ENCODE data around the gene ZNF407.
A peak's percentile ranks its signal among the peaks of the same experiment; 100 is the strongest.
"Not testable (repeated sequence)": the region's sequence is repeated elsewhere in the genome, so short reads cannot be mapped to it uniquely, and the experiment has no call there.

ZNF407 gene

DNA sequence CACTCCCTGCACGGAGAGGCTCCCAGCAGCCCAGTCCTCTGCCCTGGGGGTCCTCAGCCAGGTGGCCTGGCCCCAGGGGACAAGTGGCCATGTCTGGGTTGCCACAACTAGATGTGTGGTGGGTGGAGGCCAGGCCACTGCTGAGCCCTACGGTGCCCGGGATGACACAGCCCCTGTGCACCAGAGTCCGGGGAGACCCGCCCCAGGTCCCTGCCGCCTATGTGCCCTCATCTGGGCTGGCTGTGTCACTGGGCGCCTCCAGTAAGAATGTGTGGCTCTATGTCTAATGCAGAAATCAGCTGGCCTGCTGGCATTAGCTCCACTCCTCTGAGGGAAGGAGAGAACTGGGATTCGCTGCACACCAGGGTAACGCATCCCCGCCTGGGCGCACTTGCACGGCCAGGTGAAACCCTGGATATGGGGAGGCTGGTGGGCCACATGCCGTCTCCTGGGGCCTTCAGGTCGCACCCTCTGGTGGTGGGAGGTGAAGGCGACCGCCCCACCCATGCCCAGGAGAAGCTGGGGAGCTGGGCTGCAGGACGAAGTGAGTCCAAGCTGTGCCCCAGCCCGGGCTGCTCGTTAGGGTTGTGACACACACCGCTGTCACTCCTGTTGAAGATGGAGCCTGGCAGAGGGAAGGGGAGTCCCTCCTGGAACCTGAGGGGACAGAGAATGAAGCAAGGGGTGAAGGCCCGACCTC lies 475.2 kb downstream of the ZNF407 start:
- DNase-seq (ENCODE audit: low spot score), result no peak

DNA sequence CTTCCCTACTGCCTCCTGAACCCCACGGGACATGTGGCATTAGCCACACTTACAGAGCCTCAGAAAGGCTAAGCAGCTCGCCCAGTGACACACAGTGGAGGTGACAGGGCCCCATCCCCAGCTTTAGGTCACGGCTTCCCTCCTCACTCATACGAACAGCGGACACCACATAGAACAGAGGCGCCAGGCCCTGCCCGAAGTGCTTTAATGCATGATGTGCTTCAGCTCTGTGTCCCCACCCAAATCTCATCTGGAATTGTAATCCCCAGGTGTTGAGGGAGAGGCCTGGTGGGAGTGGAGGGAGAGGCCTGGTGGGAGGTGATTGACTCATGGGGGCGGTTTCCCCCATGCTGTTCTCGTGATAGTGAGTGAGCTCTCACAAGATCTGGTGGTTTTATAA lies 476.0 kb downstream of the ZNF407 start:
- no peak for DNase-seq (ENCODE audit: low spot score)

DNA sequence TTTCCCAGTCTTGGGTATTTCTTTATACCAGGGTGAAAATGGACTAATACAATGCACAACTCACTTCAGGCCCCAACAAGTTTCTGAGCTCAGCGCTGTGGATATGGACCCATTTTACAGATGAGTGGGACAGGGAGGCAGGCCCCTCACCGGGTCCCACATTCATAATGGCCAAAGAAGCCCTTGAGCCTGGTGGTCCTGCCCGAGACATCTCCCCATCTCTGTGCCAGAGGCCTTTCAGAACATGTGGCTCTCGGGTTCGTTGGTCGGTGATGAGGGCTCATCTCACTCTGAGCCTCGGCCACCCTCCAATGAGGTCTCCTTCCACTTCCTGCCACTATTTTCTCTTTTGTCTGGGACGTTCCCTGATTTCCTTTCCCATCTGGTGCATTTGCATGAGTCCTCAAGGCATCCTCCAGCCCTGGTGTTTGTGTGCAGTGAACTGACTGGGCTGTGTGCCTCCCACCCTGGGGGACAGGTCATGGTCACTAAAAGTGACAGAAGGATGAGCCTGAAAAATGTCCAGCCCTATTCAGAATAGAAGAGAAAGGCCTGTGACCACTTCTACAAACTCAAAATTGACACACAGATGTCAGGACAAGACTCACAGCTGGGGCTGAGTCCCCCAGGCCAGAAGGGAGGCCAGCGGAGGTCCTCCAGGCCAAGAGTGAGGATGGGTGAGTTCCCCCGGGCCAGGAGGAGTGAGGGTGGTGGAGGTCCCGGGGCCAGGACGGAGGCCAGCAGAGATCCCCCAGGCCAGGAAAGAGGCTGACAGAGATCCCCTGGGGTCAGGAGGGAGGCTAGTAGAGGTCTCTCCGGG lies 476.7 kb downstream of the ZNF407 start:
- DNase-seq (ENCODE audit: low spot score), result no peak

DNA sequence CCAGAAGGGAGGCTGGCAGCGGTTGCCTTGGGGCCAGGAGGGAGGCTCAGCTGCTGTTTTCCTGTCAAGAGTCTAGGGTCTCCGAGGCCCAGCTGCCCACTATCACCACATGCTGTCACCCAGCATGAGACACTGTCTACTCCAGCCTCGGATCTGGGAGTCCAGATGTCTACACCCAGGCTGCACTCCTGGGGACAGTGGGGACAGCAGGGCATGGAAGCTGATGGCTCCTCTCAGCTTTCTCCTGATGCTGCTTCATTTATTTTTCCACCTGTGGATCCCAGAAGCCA lies 477.3 kb downstream of the ZNF407 start:
- DNase-seq (ENCODE audit: low spot score), result no peak

DNA sequence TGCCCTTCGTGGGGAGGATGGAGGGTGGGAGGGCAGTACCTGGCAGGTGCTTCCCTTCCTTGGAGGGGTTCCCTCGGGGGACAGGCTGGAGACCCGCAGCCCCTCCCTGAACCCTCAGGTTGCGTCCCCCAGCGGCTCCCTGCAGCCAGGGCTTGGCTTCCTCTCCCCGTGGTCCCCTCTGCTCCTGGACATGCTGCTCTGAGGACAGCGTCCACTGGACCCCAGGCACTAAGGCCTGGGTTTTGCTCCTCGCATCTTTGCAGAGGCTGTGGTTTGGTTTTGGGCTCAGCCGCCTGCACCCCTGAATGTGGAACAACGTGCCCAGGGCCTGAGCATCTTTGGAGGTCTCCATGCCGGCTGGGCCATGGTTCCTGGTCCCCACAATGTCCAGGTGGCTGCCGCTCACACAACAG lies 477.8 kb downstream of the ZNF407 start:
- DNase-seq (ENCODE audit: low spot score), result no peak

DNA sequence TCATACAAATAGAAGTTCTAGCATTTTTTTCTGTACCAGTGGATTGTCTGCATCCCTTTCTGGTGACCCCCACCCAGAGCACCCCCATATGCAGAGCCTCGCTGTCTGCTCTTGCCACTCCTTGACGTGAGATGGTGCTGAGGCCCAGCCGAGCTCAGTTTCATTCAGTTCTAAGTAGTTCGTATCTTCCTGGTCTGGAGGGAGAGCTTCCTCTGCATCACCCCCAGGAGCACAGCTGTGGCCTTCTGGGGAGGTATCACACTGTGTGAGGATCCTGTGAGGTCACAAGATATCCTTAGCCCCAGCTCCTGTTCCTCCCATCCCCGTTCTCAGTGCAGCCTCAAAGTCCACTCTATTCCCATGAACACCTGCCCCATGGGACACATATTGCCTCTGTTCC lies 478.6 kb downstream of the ZNF407 start:
- DNase-seq (ENCODE audit: low spot score), result no peak

DNA sequence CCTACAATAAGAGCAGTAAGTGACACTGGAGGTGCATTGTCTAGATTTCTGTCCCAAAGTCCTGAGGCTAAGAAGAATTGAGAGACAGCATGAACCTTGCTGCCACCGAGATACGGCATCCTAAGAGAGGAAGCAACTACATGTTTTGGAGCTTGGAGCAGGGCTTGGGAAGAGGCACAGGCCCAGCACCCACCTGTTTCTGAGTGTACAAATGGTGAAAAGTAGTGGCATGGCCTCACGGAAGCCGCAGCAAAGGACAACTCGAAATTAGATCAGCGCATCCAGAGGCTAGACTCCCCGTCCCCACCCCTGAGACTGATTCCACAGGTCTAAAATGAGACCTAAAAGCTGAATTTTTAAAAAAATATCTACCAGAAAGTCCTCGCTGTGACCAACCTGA lies 483.8 kb downstream of the ZNF407 start:
- DNase-seq (ENCODE audit: low spot score), result no peak

DNA sequence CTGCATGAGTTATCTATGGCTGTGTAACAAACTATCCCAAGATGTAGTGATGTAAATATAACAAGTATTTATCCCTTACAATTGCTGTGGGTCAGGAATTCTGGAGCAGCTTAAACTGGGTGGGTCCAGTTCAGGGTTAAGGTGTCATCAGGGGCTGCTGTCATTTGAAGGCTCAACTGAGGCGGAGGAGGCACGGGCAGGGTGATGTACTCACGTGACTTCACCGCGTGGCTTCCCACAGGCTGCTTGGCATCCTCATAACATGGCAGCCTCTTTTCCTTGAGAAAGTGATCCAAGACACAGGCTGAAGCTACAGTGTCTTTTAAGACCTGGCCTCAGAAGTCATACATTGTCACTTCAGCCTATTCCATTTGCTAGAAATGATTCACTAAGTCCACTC lies 485.5 kb downstream of the ZNF407 start:
- DNase-seq (ENCODE audit: low spot score), result no peak

DNA sequence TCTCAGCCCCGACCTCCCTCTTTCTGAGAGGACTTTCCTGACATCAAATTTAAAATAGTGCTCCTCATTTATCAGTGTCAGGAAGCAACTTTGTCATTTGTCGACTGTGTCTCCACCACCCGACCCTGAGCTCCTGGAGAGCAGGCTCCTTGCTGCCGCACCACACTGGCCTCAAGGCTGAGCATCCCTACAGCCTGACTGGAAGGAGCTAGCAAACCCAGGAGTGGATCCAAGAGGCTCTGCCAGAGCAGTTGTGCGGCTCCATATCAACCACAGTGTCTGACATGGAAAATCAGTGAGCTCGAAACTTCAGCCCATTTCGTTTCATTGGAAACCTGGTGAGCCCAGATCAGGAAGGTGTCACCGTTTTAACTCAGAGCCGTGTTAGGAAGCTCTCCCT lies 486.1 kb downstream of the ZNF407 start:
- DNase-seq (ENCODE audit: low spot score), result no peak

DNA sequence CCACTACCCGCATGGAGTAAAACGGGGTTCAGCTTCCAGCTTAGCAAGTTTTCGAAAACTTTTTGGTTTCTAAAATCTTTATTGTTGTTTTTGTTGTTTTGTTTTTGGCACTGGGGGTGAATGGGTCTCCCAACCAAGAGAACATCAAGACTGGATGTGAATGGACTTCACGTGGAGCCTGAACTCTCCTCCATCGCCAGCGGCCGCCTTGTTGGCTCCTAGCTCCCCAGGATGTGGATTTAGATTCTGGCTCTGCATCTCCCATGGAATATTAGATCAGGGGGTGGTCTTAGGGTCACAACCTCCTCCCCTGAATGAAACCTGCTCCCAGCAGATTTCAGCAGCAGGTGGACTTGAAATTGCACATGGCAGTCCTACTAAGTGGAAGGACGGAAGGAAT lies 488.0 kb downstream of the ZNF407 start:
- DNase-seq (ENCODE audit: low spot score), result not testable (repeated sequence)

DNA sequence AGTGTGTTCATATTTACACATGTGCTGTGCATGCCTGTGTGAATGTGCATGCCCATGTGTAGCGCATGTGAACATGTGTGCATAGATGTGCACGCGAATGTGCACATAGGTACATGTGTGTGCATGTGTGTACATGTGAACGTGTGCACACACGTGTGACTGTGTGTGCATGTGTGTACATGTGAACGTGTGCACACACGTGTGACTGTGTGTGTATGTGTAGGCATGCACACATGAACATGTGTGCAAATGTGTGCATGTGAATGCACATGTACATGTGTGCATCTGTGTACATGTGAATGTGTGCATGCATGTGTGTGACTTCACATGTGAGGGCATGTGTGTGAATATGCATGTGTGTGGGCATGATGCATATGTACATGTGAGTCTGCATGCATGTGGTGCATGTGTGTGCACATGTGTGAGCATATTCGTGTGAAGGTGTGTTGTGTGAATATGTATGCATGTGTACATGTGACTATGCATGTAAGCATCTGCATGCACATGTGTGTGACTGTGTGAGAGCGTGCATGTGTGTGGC lies 488.9 kb downstream of the ZNF407 start:
- no peak for DNase-seq (ENCODE audit: low spot score)

DNA sequence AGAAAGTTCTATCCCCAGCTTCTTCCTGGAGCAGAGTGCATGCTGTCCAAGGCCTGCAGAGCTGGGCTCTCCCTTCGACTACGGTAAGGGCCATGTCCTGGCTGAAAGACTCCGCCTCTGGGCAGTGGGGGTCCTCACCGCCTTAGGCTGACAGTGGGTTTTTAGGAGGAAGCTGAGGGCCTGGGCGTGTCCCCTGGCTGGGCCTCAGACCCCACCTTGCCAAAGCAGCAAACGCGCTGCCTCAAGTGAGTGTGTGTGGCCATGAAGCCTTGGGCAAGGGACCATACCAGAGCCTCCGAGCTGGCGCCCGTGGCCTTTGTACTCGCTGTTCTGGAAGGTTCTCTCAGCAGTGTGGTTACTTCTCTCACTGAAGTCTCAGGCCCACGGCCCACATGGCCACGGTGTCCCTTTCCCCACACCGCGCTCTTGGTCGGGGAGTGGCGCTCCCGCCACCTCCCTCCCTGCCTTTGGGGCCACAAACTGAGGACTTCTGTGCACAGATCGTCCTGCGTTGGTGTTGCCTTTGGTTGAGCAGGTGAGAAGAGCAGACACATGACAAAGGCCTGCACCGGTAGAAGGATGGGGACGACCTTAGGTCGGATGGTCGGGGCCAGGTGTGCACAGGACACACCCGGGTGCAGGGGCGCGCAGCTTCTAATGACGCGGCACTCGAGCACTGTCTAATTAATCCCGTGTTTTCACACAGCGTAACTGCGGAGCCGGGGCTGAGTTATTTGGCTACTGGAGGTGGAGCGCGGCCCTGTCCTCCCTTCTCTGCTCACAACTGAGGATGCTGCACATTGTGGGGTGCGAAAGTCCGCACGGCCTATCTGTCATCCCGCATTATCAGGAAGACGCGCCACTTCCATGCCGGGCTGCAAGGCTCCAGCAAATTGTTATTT lies 489.7 kb downstream of the ZNF407 start:
- DNase-seq (ENCODE audit: low spot score), result no peak

DNA sequence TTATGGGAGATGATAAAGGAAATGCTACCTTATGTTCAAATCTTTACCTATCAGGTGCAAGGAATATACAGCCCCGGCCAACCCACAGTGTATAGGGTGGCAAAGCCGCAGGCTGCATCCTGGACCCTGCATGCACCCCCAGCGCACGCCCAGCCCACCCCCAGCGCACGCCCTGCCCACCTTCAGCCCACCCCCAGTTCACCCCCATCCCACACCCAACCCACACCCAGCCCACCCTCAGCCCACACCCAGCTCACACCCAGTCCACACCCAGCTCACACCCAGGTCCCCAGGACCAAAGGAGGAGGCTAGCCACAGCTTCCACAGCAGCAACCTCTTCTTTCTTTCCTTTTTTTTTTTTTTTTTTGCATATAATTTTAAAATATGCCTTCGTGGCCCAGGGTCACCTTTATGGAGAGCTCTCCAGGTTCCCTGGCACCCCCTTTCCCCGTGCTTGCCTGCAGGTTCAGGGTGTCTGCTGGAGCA lies 490.4 kb downstream of the ZNF407 start:
- DNase-seq (ENCODE audit: low spot score), result no peak

DNA sequence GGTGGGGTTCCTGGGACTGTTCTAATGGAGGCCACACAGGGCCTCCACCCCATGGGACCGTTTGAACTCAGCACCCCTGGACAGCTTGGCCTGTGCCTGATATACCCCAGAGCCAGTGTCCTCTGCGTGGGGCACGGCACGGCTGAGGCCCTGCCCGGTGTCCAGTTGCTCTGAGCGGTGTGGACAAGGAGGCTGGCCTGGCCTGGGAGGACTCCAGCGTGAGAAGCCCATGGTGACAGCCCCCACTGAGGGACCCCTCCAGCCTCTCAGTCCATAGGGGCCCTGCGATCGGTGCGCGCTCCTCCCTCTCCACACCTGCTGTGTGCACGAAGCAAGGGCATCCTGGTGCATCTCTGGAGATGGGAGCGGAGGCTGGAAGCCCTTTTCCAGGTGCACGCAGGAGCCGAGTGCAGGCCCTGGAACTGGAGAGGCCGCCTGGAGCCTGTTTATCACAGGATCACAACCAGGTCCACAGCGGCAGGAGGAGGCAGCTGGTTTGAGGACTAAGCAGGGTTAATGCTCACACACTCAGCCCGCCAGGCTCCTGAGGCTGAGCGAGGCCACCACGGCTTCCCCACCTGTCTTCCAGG lies 491.0 kb downstream of the ZNF407 start:
- no peak for DNase-seq (ENCODE audit: low spot score)

DNA sequence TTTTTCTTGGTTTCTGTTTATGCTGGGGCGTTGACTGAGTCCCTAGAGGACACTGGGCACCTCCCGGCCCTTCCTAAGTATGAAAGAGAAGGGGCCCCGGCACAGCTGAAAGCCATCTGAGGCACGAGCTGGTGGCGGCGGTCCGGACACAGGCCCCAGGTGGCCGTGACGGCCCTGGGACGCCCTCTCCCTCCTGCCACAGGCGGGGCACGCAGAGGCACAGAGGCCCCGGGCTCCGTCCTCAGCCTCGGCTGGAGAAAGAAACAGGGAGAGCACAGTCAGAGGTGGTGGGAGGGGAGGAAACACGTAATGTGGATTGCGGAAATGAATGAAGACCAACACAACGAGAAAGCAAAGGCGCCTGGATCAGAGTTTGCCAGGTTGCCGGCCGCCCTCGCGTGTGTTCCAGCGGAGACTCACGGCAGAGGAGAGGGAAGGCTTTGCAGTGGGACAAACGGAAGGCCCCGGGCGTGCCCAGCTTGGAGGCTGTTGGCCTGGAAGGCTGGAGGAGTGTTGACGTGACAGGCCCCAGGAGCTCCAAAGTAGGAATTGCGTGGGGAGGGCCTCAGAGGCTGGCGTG lies 492.2 kb downstream of the ZNF407 start:
- DNase-seq (ENCODE audit: low spot score), result peak; percentile 46

DNA sequence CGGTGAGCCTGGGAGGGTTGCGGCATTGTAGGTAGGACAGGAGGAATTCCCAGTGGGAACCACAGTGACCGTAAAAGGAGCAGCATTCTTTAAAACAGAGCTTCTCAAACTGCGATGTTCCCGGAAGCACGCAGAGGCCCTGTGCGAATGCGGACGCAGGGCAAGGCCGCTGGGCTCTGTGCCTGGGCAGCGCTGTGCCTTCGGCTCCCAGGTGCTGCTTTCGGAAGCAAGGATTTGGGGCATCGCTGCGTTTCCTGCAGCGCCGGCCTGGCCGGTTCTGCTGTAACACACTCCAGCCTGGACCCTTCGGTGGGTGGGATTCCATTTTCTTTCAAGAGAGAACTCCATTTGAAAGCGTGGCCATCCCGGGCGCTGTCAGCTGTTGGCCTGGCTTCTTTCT lies 492.7 kb downstream of the ZNF407 start:
- DNase-seq (ENCODE audit: low spot score), result no peak

DNA sequence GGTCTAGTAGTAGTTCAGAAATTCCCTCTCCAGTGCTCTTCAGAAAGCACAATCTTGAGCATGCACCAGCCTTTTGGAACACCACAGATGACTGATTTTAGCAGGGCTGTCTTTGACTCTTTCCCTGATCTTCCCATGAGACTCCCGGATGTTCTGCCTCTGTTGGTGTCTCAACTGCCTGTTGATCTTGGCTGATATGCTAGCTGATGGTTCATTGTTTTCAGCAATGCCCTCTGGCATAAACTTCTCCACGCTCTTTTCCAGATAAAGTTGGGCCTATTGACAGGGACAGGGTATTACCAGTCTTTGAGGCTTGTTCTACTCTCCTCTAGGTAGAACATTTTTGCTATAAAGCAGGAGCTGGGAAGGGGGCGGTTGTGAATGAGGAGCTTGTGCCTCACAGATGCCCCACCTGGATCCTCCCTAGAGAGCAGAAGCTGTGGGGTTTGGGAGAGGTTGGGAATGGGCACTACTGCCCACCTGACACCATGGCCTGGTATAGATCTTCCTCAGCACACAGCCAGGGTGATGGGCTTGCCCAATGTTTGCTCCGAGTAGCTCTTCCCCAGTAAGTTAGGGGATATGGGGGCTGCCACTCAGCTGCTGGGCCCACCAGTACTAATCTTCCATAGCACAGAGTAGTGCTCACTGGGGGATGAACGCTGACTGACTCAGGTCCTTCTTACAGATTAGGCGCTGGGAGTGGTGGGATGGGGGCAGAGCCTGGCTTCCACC lies 500.0 kb downstream of the ZNF407 start:
- DNase-seq (ENCODE audit: low spot score), result no peak

DNA sequence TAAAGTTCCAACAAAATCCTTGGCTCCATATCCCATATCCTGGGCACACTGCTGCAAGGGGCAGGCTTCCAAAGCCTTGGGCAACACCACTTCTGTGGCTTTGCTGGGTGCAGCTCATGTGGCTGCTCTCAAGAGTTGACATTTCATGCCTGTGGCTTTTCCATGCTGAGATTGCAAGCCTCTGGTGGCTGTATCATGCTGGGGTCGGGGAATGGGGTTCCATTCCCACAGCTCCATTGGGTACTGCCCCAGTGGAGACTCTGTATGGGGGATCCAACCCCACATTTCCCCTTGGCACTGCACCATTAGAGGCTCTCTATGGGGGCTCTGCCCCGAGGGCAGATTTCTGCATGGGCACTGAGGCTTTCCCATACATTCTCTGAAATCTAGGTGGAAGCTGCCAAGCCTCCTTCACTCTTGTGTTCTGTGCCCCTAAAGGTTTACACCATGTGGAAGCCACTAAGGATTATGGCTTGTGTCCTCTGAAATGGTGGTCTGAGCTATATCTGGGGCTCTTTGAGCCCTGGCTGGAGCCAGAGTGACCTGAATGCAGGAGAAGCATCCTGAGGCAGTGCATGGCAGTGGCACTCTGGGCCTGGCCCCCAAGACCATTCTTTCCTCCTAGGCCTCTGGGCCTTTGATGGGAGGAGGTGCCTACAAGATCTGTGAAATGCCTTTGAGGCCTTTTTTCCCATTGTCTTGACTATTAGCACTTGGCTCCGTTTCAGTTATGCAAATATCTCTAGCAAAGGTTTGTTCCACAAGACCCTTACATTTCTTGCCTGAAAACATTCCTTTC lies 503.4 kb downstream of the ZNF407 start:
- no peak for DNase-seq (ENCODE audit: low spot score)

DNA sequence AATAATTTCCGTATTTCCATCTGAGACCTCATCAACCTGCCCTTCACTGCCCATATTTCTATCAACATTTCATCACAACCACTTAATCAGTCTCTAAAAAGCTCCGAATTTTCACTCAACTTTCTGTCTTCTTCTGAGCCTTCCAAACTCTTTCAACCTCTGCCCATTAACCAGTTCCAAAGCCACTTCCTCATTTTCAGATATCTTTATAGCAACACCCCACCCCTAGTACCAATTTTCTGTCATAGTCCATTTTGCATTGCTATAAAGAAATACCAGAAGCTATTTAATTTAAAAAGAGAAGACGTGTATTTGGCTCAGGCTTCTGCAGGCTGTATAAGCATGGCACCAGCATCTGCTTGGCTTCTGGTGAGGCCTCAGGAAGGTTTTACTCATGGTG lies 504.2 kb downstream of the ZNF407 start:
- DNase-seq (ENCODE audit: low spot score), result no peak

DNA sequence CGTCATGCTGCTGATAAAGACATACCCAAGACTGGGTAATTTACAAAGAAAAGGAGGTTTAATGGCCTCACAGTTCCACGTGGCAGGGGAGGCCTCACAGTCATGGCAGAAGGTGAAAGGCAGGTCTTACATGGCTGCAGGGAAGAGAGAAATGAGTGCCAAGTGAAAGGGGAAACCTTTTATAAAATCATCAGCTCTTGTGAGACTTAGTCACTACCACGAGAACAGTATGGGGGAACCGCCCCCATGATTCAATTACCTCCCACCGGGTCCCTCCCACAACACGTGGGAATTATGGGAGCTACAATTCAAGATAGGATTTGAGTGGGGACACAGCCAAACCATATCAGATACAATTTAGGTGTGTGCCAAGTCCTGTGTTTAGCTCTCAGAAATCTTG lies 506.4 kb downstream of the ZNF407 start:
- not testable (repeated sequence) for DNase-seq (ENCODE audit: low spot score)

All from iPS-NIHi11 (cell line).